ENCODE data around the gene DECR2.
"Not testable (repeated sequence)": the region's sequence is repeated elsewhere in the genome, so short reads cannot be mapped to it uniquely, and the experiment has no call there.

DECR2 gene

GRCh38 chr16:379961-380761 is 21.5 kb upstream of the DECR2 start:
- DNase-seq = no peak

DNA sequence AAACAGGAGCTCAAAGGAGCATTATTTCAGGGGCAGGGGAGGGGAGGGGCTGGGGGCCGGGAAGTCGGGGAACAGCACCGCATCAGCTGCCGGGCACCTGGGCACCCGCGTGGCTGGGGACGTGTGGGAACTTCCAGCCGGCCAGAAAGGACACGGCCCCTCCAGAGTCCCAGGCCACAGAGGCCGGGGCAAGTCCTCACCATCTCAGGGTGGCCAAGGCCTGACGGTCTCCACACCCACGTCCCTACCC is 21.0 kb upstream of the DECR2 start:
- no peak for DNase-seq

- DNase-seq = no peak
These were observed 20.5 kb upstream of the DECR2 start for GRCh38 chr16:381012-381788.

- no peak for DNase-seq
These were observed 19.6 kb upstream of the DECR2 start, which contains the start of gene PGAP6 for GRCh38 chr16:381789-382717. TSS of gene PGAP6 (minus strand) at chr16:381978. CDS start at chr16:381821, 157 bp downstream.

- peak; percentile 92 for DNase-seq
These were observed 18.2 kb upstream of the DECR2 start for GRCh38 chr16:383326-384051.

GRCh38 chr16:386641-387156 is 15.0 kb upstream of the DECR2 start:
- DNase-seq = peak; percentile 83

DNA sequence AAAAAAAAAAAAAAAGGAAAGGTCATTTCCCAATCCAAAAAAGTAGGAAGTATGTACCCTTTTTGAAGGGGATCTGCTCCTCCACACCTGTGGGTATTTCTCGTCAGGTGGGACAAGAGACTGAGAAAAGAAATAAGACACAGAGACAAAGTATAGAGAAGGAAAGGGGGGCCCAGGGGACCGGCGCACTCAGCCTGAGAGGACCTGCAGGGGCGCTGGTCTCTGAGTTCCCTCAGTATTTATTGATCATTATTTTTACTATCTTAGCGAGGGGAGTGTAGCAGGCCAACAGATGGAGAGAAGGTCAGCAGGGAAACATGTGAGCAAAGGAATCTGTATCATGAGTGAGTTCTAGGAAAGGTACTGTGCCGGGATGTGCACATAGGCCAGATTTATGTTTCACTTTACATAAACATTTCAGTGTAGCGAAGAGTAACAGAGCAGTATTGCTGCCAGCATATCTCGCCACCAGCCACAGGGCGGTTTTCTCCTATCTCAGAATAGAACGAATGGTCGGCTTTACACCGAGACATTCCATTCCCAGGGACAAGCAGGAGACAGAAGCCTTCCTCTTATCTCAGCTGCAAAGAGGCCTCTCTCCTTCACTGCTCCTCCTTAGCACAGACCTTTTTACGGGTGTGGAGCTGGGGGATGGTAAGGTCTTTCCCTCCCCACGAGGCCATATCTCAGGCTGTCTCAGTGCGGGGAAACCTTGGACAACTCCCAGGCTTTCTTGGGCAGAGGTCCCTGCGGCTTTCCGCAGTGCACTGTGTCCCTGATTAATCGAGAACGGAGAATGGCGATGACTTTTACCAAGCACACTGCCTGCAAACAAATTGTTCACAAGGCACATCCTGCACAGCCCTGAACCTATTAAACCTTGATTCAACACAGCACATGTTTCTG is 13.7 kb upstream of the DECR2 start:
- DNase-seq = not testable (repeated sequence)

DNA sequence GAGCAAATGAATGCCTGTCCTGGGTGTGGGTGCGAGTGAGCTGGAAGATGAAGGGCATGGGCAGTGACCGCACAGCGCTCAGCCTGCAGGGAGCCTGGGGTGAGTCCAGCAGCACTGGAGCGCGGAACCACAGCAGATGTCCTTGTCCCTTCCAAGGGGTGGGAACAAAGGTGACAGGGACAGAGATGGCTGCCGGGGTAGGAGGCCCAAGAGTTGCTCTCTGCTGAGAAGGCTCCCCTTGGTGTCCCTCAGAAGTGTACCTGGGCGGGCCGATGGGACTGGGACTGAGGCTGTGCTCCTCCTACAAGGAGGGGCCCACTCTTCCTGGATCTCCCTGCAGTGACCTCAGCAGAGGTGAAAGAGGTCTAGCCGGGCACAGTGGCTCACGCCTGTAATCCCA is 12.3 kb upstream of the DECR2 start:
- DNase-seq = no peak

GRCh38 chr16:391885-392335 is 9.8 kb upstream of the DECR2 start:
- peak; percentile 87 for DNase-seq

GRCh38 chr16:392450-393030 is 9.1 kb upstream of the DECR2 start:
- DNase-seq = no peak

GRCh38 chr16:396199-396598 is 5.5 kb upstream of the DECR2 start:
- DNase-seq = no peak

DNA sequence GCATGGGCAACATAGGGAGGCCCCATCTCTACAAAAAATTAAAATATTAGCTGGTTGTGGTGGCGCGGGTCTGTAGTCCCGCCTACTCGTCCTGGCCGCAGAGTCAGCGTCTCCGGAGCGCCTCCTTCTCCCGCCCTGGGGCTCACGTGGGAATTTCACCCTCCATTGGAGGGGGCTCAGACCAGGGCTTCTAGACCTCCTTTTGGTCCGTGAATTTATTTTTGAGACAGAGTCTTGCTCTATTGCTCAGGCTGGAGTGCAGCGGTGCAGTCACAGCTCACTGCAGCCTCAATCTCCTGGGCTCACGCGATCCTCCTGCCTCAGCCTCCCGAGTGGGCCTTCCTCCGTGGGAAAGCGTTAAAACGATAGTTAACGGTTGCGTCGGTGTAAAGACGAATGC is 5.1 kb upstream of the DECR2 start:
- peak; percentile 72 for DNase-seq

- DNase-seq = peak; percentile 79
These were observed 4.5 kb upstream of the DECR2 start, which contains the start of gene NME4 for GRCh38 chr16:397135-397661. TSS of gene NME4 (plus strand) at chr16:397199. CDS start at chr16:397223, 24 bp downstream.

- peak; percentile 92 for DNase-seq
These were observed 3.9 kb upstream of the DECR2 start for GRCh38 chr16:397736-398332.

GRCh38 chr16:398561-399339 is 2.9 kb upstream of the DECR2 start:
- peak; percentile 55 for DNase-seq

DNA sequence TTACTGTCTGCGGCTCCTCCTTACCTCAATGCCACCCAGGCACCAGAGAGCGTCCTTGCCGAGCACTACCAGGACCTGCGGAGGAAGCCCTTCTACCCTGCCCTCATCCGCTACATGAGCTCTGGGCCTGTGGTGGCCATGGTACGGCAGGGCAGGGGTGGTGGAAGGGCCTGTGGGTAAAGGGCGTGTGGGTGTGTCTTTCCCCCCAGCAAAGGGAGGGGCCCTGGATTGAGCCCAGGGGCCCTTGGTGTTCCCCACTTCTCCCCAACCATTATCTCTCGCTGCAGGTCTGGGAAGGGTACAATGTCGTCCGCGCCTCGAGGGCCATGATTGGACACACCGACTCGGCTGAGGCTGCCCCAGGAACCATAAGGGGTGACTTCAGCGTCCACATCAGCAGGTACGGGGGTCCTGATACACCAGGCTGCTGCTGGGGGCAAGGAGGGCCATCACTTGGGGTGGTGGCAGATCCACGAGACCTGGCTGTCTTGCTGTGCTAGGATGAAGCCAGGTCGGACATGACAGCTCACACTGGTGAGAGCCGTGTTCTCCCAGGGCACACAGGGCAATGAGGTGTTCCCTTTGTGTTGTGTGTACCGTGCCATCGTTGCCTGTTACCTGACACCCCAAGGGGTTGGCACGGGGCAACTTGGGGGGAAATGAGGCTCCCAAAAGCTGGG is 2.2 kb upstream of the DECR2 start:
- no peak for DNase-seq

DNA sequence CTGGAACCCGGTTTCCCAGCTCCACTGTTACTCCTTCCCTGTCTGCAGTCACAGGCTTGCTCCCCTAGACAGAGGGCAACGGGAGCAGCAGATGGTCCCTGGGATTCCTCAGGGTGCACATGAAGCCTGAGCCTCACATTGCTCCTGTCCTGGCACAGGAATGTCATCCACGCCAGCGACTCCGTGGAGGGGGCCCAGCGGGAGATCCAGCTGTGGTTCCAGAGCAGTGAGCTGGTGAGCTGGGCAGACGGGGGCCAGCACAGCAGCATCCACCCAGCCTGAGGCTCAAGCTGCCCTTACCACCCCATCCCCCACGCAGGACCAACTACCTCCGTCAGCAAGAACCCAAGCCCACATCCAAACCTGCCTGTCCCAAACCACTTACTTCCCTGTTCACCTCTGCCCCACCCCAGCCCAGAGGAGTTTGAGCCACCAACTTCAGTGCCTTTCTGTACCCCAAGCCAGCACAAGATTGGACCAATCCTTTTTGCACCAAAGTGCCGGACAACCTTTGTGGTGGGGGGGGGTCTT is 1.6 kb upstream of the DECR2 start:
- peak; percentile 53 for DNase-seq

GRCh38 chr16:404971-405486 is 3.3 kb downstream of the DECR2 start:
- DNase-seq = peak; percentile 54
